Neural crest cell (in vitro differentiated cells): ENCODE results near the gene DOCK1. TPM values are rescaled to one million over a fixed set of nuclear protein-coding genes. Genes with fewer than 3 reads are reported as not detected.
A peak's percentile ranks its signal among the peaks of the same experiment; 100 is the strongest.

Source experiments
- DNase-seq: peaks from one replicate; pipeline ENCODE4 v3.0.0; 2021; ENCODE audit warnings: low read depth, mixed read lengths, low spot score
- H3K27ac Mint-ChIP-seq: one replicate; pipeline ENCODE4 v1.8.0; 2021; ENCODE audit warnings: mild to moderate bottlenecking, mixed read lengths; ENCODE audit not compliant: unreplicated experiment
- H3K27me3 Mint-ChIP-seq: 2 replicates; pipeline ENCODE4 v1.8.0; 2021; ENCODE audit warnings: low read depth, mild to moderate bottlenecking, mixed read lengths
- H3K36me3 Mint-ChIP-seq: 2 replicates; pipeline ENCODE4 v1.8.0; 2021; ENCODE audit warnings: low read depth, mild to moderate bottlenecking, mixed read lengths
- H3K4me1 Mint-ChIP-seq: 2 replicates; pipeline ENCODE4 v1.8.0; 2021; ENCODE audit warnings: mixed read lengths
- H3K4me3 Mint-ChIP-seq: one replicate; pipeline ENCODE4 v1.8.0; 2021; ENCODE audit warnings: mild to moderate bottlenecking, mixed read lengths
- H3K9me3 Mint-ChIP-seq: 2 replicates; pipeline ENCODE4 v1.8.0; 2021; ENCODE audit warnings: mixed read lengths
- CTCF ChIP-seq: fragments of 200-600 bp; sonication (generic); conservative IDR thresholded peaks from 2 replicates; pipeline ENCODE4 v1.5.0; 2021; ENCODE audit warnings: antibody characterized with exemption, mild to moderate bottlenecking
- total RNA-seq: library from RNA; stranded (reverse); gene quantifications from 2 replicates; pipeline ENCODE4 v1.2.1, GENCODE V29; 2021

DOCK1 gene
- total RNA-seq, 1 donor from 2014 or later: 55.8 TPM

- Mint-ChIP-seq H3K4me1 (peaks cover 23% of the 10 kb centered on the region), H3K4me3 (no peak overlapping the region), H3K27ac (peak overlapping the region; percentile 79)
Measured at GRCh38 chr10:127024685-127025435, 119.6 kb downstream of the DOCK1 start.

GRCh38 chr10:127027786-127028185, 122.6 kb downstream of the DOCK1 start:
- no peak for TF ChIP-seq CTCF
- no peak for DNase-seq
- Mint-ChIP-seq H3K9me3 (no peaks in the 10 kb centered on the region), H3K4me3 (no peak overlapping the region), H3K36me3 (peaks cover 32% of the 10 kb centered on the region), H3K27ac (peak overlapping the region; percentile 31), H3K4me1 (peaks cover 23% of the 10 kb centered on the region), H3K27me3 (no peaks in the 10 kb centered on the region)

More at GRCh38 chr10:127024685-127025435, 119.6 kb downstream of the DOCK1 start:
- no peaks in the 10 kb centered on the region for H3K9me3 Mint-ChIP-seq
- H3K36me3 Mint-ChIP-seq: peaks cover 25% of the 10 kb centered on the region
- H3K27me3 Mint-ChIP-seq: no peaks in the 10 kb centered on the region
- no peak for TF ChIP-seq CTCF
- no peak for DNase-seq

GRCh38 chr10:127028556-127028955, 123.3 kb downstream of the DOCK1 start:
- Mint-ChIP-seq H3K4me1 (peaks cover 25% of the 10 kb centered on the region), H3K27ac (no peak overlapping the region), H3K36me3 (peaks cover 29% of the 10 kb centered on the region), H3K27me3 (no peaks in the 10 kb centered on the region), H3K9me3 (no peaks in the 10 kb centered on the region), H3K4me3 (no peak overlapping the region)
- no peak for TF ChIP-seq CTCF
- DNase-seq: no peak

GRCh38 chr10:127029061-127029460, 123.8 kb downstream of the DOCK1 start:
- Mint-ChIP-seq H3K4me1 (peaks cover 25% of the 10 kb centered on the region), H3K27ac (no peak overlapping the region), H3K9me3 (no peaks in the 10 kb centered on the region), H3K36me3 (peaks cover 30% of the 10 kb centered on the region), H3K4me3 (no peak overlapping the region), H3K27me3 (no peaks in the 10 kb centered on the region)
- no peak for TF ChIP-seq CTCF
- no peak for DNase-seq

GRCh38 chr10:127033216-127034033, 128.2 kb downstream of the DOCK1 start:
- TF ChIP-seq CTCF: no peak
- no peaks in the 10 kb centered on the region for H3K9me3 Mint-ChIP-seq
- H3K27ac Mint-ChIP-seq: peak overlapping the region; percentile 23
- H3K27me3 Mint-ChIP-seq: no peaks in the 10 kb centered on the region
- H3K36me3 Mint-ChIP-seq: peaks cover 22% of the 10 kb centered on the region
- H3K4me1 Mint-ChIP-seq: peaks cover 8% of the 10 kb centered on the region
- H3K4me3 Mint-ChIP-seq: no peak overlapping the region
- no peak for DNase-seq
